GM12891 (cell line): Measurements from ENCODE around the gene GPHB5.

Source experiments
- DNase-seq: peaks from one replicate; pipeline ENCODE4 v3.0.0; 2011; ENCODE audit warnings: low spot score; ENCODE audit not compliant: insufficient read length
- FAIRE-seq: peaks from 2 replicates; lab custom pipeline; 2011; peaks lifted over from hg19 to GRCh38; lab: Jason Lieb, UNC
- PAX5 ChIP-seq: IDR thresholded peaks from 2 replicates; pipeline ENCODE4 v1.6.1; 2011; ENCODE audit warnings: low read length, moderate library complexity, mild to moderate bottlenecking; ENCODE audit not compliant: insufficient read depth, severe bottlenecking
- POLR2A ChIP-seq: IDR thresholded peaks from 2 replicates; pipeline ENCODE4 v1.6.1; 2011; ENCODE audit warnings: low read depth, low read length, control low read depth
- POLR2AphosphoS5 ChIP-seq: IDR thresholded peaks from 2 replicates; pipeline ENCODE4 v1.6.1; 2011; ENCODE audit warnings: low read depth, low read length, control low read depth
- POU2F2 ChIP-seq: IDR thresholded peaks from 2 replicates; pipeline ENCODE4 v1.6.1; 2011; ENCODE audit warnings: low read depth, mild to moderate bottlenecking, control low read depth, low read length, moderate library complexity
- SPI1 ChIP-seq: IDR thresholded peaks from 2 replicates; pipeline ENCODE4 v1.6.1; 2011; ENCODE audit warnings: low read depth, low read length, control low read depth
- TAF1 ChIP-seq: IDR thresholded peaks from 2 replicates; pipeline ENCODE4 v1.6.1; 2011; ENCODE audit warnings: low read depth, low read length, control low read depth

The GPHB5 gene

DNA sequence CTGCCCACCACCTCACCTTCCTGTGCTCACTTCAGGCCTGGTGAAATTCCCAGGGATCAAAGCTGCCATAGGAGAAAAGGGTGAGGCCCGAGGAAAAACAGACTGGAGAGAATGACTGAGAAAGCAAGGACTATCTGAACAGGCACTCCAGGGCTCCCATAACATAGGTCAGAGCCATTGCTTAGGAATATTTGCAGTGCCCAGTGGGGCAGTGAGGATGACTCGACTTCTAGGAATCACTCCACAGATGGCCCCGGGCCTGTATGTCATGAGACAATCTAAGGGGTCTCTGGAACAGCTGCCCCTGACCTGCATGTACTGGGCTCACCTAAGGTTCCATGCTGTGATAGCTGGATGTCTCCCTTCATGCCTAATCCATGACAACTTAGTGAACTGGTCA lies 51.6 kb downstream of the GPHB5 start:
- no peak for FAIRE-seq
- TF ChIP-seq SPI1: no peak
- no peak for TF ChIP-seq PAX5
- TF ChIP-seq POLR2AphosphoS5: no peak
- no peak for TF ChIP-seq POLR2A
- no peak for TF ChIP-seq TAF1
- TF ChIP-seq POU2F2: no peak
- no peak for DNase-seq

DNA sequence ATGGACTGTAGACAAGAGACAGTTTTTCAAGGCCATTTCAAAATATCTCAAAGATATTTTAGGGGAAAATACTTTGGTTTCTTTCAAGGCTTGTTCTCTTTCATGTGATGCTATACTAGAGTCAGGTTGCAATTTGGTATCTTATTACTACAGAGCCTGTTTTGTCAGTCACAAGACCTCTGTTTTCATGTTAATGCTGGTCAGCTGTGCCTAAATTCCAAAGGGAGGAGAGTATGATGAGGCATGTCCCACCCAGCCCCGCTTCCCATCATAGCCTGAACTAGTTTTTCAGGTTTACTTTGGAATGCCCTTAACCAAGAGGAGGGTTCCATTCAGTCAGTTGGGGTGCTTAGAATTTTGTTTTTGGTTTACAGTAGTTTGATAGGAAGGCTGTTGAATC lies 52.6 kb downstream of the GPHB5 start:
- no peak for FAIRE-seq
- DNase-seq: no peak
- TF ChIP-seq SPI1 (no peak), POLR2A (no peak), POLR2AphosphoS5 (no peak), POU2F2 (no peak), TAF1 (no peak), PAX5 (no peak)
